Right atrium auricular region (tissue), 2 donors: ENCODE data around the gene A3GALT2. TPM values are rescaled to one million over a fixed set of nuclear protein-coding genes. Genes with fewer than 3 reads are reported as not detected.

Experiments
- DNase-seq: peaks from one replicate; pipeline ENCODE4 v3.0.0-alpha.2; 2019; ENCODE audit warnings: low spot score
- H3K27ac ChIP-seq, 2 donors: fragments of 200-600 bp; sonication (generic); 1 replicate in 1 of 2; 2 replicates in 1 of 2; pipeline ENCODE4 v1.5.1; 2016 to 2019
- H3K27me3 ChIP-seq, 2 donors: fragments of 200-600 bp; sonication (generic); one replicate each; pipeline versions ENCODE4 v1.5.1 to v1.6.0; 2017 to 2019
- H3K36me3 ChIP-seq: fragments of 200-600 bp; sonication (generic); one replicate; pipeline ENCODE4 v1.5.1; 2016
- H3K4me1 ChIP-seq, 2 donors: fragments of 200-600 bp; sonication (generic); one replicate each; pipeline versions ENCODE4 v1.5.1 to v1.6.0; 2017 to 2019
- H3K4me3 ChIP-seq, 2 donors: fragments of 200-600 bp; sonication (generic); 1 replicate in 1 of 2; 2 replicates in 1 of 2; pipeline ENCODE4 v1.5.1; 2017 to 2019; ENCODE audit warnings: mild to moderate bottlenecking in 1 of 2, moderate library complexity in 1 of 2
- H3K9me3 ChIP-seq, 2 donors: fragments of 200-600 bp; sonication (generic); one replicate each; pipeline ENCODE4 v1.5.1; 2019
- CTCF ChIP-seq, 2 donors: fragments of 200-600 bp; sonication (generic); IDR thresholded peaks; one replicate each; pipeline ENCODE4 v1.5.1; 2019; ENCODE audit warnings: antibody characterized with exemption in 2 of 2
- total RNA-seq, 2 donors: library from RNA; depleted of rRNA; stranded (reverse); fragments of >200 nt; gene quantifications; one replicate each; pipeline ENCODE4 v1.1.0, GENCODE V29; 2016

Gene A3GALT2
- total RNA-seq, 2 donors from 2014 or later: not detected

DNA sequence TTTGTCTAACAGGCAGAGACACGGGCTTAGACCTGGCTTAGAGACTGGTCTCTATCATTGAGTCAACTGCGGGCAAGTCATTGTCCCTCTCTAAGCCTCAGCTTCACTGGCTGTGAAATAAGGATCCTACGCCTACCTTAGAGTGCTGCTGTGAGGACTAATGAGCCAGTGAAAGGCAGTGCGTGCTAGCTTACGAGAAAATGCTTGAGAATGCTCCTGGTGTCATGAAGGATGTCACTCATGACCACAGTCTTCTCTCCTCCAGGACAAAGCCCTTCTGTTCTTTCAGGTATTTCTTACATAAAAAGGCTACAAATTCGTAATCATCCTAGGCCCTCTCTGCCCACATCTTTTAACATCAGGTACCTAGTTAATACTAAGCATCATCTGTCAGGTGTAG lies 16.5 kb upstream of the A3GALT2 start:
- H3K27me3 ChIP-seq: no peaks in the 10 kb centered on the region
- no peak for TF ChIP-seq CTCF (IDR thresholded peaks at IDR 0.05)
- H3K4me3 ChIP-seq: no peak overlapping the region
- H3K9me3 ChIP-seq: no peaks in the 10 kb centered on the region
- DNase-seq: no peak
- peaks cover 0 to 100% of the 10 kb centered on the region in 2 donors for H3K4me1 ChIP-seq
- peak overlapping the region; percentile 99 to 100 for H3K27ac ChIP-seq
- peaks cover 33% of the 10 kb centered on the region for H3K36me3 ChIP-seq

- peaks cover 39% of the 10 kb centered on the region for H3K36me3 ChIP-seq
- DNase-seq: no peak
- H3K4me1 ChIP-seq: peaks cover 0 to 100% of the 10 kb centered on the region in 2 donors
- H3K9me3 ChIP-seq: no peaks in the 10 kb centered on the region
- no peak overlapping the region for H3K4me3 ChIP-seq
- no peaks in the 10 kb centered on the region for H3K27me3 ChIP-seq
- H3K27ac ChIP-seq: peak overlapping the region; percentile 99 to 100
- TF ChIP-seq CTCF (IDR thresholded peaks at IDR 0.05): no peak
These were observed 15.7 kb upstream of the A3GALT2 start for GRCh38 chr1:33336580-33336979.

DNA sequence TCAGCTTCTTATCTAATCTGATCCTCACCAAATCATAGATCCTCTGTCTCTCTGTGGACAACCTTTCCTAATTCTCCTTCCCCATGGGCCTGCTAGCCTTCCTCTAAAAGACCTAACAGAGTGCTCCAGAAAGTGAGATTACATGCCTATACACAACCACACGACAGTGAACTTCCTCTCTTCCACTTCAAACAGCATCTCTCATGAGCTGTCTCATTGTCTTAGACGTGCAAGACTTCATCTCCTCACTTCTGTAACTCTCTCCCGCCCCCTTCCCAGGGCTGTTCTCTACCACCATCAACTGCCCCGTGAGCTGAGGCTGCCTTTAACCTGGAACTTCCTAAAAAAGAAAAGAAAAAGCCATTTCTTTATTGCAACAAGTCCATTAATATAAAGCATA lies 14.1 kb upstream of the A3GALT2 start:
- Histone ChIP-seq H3K27me3 (no peaks in the 10 kb centered on the region), H3K4me1 (peaks cover 0 to 93% of the 10 kb centered on the region in 2 donors), H3K4me3 (no peak overlapping the region), H3K9me3 (no peaks in the 10 kb centered on the region), H3K36me3 (peaks cover 51% of the 10 kb centered on the region), H3K27ac (peak overlapping the region; percentile 71 to 99)
- peak; percentile 58 for DNase-seq
- TF ChIP-seq CTCF (IDR thresholded peaks at IDR 0.05): no peak

DNA sequence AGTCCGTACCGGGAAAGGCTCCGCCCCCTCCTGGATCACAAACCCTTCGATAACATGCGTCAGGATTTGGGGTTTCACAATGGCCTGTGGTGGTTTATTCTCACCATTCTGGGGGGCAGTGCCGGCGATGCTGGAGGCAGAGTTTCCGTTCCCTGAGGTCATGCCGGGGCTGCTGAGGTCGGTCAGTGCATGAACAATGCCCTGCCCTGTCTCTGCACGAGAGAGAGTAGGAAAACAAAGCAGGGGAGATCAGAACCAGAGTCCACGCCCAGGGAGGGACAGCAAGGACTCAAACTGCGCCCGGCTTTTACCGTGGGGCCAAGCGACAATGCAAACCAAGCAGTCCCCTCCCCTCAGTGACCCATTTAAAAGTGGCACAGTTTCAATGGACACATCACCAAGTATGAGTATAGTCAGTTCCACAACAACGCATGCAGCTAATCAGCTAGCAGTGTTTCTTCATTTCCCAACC lies 13.2 kb upstream of the A3GALT2 start:
- H3K27me3 ChIP-seq: no peaks in the 10 kb centered on the region
- no peaks in the 10 kb centered on the region for H3K9me3 ChIP-seq
- TF ChIP-seq CTCF (IDR thresholded peaks at IDR 0.05): no peak
- peak overlapping the region in 1 of 2 donors; percentile 2 for H3K4me3 ChIP-seq
- peaks cover 60% of the 10 kb centered on the region for H3K36me3 ChIP-seq
- H3K4me1 ChIP-seq: peaks cover 0 to 84% of the 10 kb centered on the region in 2 donors
- peak; percentile 95 for DNase-seq
- peak overlapping the region; percentile 71 to 99 for H3K27ac ChIP-seq

DNA sequence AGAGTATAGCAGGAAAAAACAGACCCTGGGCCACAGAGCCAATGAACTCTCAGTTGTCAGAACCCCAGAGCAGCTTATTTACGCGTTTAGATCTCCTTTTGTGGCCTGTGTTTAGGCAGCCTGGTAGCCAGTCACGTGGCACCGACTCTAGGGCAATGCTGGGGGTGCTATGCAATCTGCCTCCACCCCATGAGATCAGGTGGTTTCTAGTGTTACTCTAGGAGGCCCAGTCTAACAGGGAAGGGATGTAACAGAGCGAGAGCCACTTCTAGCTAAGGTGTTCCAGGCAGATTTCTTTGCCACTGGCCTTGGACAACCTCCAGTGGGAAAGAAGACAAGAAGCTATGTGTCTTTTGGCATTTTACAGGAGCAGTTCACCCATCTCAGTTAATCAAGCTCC lies 12.0 kb upstream of the A3GALT2 start:
- Histone ChIP-seq H3K4me1 (peaks cover 0 to 83% of the 10 kb centered on the region in 2 donors), H3K9me3 (no peaks in the 10 kb centered on the region), H3K27me3 (no peaks in the 10 kb centered on the region), H3K4me3 (no peak overlapping the region), H3K36me3 (peaks cover 72% of the 10 kb centered on the region), H3K27ac (peak overlapping the region; percentile 71 to 99)
- no peak for DNase-seq
- TF ChIP-seq CTCF (IDR thresholded peaks at IDR 0.05): no peak

DNA sequence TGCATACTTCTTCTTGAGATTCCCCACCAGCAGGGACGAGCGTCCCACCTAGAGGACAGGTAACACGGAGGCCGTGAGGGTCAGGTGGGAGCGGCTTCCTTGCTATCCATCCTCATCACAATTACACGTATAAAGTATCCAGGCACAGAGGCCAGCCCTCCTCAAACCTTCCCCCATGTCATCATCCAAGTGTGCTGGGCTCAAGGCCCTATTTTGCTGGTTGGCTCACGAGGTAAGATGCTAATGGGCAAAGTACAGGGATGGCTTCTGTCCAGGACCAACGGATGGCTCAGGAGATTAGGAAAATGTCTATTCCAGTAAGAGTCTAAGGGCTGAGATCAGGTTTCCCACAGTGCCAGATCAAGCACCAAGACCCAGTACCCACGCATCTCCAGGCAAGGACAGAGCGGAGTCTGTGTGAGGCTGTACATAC lies 11.5 kb upstream of the A3GALT2 start:
- Histone ChIP-seq H3K36me3 (peaks cover 77% of the 10 kb centered on the region), H3K4me1 (peaks cover 0 to 83% of the 10 kb centered on the region in 2 donors), H3K9me3 (no peaks in the 10 kb centered on the region), H3K27me3 (no peaks in the 10 kb centered on the region), H3K27ac (peak overlapping the region; percentile 71 to 99), H3K4me3 (no peak overlapping the region)
- no peak for TF ChIP-seq CTCF (IDR thresholded peaks at IDR 0.05)
- no peak for DNase-seq
